Loucy (cell line): ENCODE measurements around the gene IGF1R.

Experiments used
- CTCF ChIP-seq: fragments of 200-600 bp; sonication (generic); conservative IDR thresholded peaks from 2 replicates; pipeline ENCODE4 v1.5.1; 2014; ENCODE audit warnings: mild to moderate bottlenecking, antibody characterized with exemption, low read length
- EZH2phosphoT487 ChIP-seq: fragments of 200-600 bp; IDR thresholded peaks from 2 replicates; pipeline ENCODE4 v1.6.1; 2018; ENCODE audit warnings: antibody characterized with exemption, mild to moderate bottlenecking, moderate library complexity, borderline replicate concordance

- TF ChIP-seq CTCF (no peak), EZH2phosphoT487 (no peak)
Observed at GRCh38 chr15:98792117-98792516, 143.8 kb downstream of the IGF1R start.
